HG03025 (cell line): ENCODE data around the gene CC2D2A.

ENCODE experiments used
- ATAC-seq: cut with Tn5 transposase; IDR thresholded peaks from one replicate; pipeline ENCODE4 v1.9.1; 2021; ENCODE audit warnings: mild to moderate bottlenecking, moderate library complexity; ENCODE audit not compliant: unreplicated experiment, low FRiP score

CC2D2A gene

DNA sequence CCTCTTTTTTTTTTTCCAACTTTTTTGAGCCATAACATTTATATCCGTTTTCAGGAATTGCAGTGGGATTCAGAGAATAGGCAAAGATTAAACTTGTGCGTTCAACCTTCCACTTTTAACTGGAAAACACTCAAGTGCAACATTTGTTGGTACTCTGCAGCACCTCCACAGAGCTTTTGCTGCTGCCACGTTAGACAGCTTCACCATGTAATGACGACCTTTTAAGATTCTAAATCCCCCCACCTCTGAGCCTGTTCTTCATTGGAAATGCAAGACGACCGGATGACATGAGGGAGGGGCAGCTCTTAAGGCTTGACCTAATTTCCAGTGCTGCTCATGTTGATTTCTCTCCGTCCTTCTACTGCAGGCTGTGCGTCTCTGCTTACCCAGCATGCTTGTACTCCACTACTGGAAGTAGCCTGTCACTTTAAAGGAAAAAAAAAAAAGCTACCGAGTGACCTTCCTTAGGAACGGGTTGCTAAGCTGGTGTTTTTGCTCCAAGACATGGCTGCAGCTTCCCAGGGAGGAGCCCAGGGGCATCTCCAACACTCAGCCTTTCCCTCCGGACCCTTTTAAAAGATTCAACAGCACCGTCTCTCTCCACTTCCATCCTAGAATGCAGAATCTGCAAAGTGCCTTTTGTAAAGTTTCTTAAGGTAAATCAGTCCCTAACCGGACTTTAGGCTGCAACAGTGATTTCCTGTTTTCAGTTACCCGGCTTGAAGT is at the start of gene CC2D2A:
CC2D2A (plus strand) TSS at position 481 of the 726 bp plus-strand sequence. CDS start 6,051 bp downstream, outside the sequence.
- ATAC-seq = no peak

DNA sequence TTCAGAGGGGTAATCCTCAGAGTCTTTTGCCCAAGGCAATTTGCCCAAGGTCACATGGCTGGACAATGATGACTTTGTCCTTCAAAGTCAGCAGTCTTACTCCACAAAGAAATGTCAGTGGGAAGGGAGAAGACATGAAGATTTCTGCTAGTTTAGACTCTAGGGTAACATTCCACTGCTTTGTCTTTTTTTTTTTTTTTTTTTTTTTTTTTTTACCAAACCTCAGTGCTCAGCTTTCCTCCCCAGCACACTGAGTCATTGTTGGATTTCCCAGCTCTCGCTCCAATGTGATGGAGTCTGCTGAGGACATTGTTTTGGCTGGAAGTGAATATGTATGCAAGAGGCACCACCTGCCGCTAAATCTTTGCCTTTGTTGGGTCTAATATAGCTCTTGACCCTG is 49.0 kb upstream of the CC2D2A start:
- no peak for ATAC-seq

DNA sequence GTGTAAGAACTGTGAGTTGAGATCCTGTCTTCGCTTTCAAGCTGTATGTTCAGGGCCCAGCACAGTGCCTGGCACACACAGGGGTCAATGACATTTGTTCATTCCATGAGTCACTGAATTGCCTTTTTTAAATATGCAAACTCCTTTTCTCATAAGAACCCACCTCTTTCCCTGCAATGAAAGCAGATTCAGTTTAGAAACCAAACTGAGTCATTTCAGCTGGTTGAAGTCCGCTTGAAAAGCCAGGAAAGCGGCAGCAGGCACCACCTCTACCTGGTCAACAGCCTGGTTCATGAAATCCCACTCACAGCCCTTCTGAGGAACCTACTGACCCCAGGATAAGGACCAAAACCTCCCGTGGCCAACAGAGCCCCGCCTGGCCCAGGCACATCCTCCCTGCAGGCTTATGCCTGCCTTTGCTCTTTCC is 46.4 kb upstream of the CC2D2A start:
- ATAC-seq = no peak

DNA sequence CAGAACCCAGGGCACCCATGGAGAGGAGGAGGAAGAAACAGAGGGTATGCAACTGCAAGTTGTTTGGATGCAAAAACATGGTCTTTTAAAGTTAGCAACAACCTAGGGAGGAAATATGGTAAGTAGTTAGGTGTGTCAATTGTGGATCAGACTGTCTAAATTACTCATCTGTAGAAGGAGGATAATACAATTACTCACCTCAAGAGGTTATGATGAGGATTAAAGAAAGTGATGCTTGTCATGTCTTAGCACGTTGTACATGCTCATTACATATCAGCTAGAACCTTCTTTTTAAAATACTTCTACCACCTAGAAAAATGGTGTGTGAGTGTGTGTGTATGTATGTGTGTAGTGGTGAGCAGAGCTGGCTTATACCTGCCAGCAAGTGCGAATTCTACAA is 44.2 kb upstream of the CC2D2A start:
- no peak for ATAC-seq

DNA sequence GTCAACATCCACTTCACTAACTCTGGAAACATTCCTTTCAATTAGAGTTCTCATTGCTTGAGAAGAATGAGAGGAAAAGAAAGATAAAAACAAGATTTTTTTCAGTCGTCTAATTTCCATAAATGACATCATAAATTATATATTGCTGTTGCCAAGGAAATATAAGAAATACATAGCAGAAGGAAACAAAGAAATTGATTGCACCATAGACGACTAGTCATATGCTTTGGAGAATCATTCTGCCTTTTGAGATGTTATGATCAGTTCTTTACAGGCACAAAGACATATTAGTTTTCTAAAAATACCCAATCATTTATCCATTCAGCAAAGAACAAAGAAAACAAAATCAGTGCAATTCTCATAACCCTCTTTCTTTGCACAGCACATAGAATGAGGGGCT is 42.5 kb upstream of the CC2D2A start:
- no peak for ATAC-seq

DNA sequence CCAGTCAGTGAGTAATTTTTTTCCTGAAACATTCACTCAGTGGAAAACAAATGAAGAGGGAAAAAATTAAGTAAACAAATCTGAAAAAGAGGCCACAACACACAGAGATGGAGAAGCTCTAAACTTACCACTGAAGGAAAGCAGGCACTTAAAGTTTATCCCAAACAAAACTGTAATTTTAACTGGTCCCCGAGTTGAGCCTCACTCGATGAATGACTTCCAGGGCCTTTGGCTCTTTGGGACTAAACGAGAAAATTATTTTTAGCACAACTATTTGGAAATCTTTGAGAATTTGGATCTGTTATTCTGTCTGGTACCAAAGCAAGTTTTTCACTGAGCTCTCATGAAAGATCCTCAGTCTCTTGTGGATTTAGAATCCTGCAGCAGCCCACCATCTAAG is 42.0 kb upstream of the CC2D2A start, which contains the start of gene C1QTNF7:
C1QTNF7 (plus strand) TSS at position 333 of the 400 bp plus-strand sequence. CDS start 7,711 bp downstream, outside the sequence.
- ATAC-seq = no peak

GRCh38 chr4:15428611-15429010 is 41.1 kb upstream of the CC2D2A start:
- ATAC-seq = no peak

- no peak for ATAC-seq
These were observed 35.6 kb upstream of the CC2D2A start for GRCh38 chr4:15434091-15434490.

- ATAC-seq = no peak
These were observed 35.0 kb upstream of the CC2D2A start for GRCh38 chr4:15434676-15435075.

DNA sequence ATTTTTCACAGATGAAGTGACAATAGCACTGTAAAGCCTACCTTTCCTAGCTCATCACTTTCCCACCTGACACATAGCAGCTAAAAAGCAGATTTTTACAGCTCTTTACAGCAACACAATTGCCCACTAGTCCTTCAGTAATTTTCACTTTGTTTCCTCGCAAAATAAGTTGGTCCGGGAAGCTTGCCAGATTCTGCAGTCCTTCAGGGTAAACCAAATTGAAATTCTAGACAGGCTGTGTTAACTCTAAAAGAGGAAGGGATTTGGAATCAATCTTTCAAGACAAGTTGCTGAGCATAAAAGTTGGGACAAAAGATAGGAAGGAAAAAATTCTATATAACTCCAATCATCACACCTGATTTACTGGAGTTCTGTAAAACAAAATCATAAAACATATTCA is 33.2 kb upstream of the CC2D2A start:
- ATAC-seq = no peak

DNA sequence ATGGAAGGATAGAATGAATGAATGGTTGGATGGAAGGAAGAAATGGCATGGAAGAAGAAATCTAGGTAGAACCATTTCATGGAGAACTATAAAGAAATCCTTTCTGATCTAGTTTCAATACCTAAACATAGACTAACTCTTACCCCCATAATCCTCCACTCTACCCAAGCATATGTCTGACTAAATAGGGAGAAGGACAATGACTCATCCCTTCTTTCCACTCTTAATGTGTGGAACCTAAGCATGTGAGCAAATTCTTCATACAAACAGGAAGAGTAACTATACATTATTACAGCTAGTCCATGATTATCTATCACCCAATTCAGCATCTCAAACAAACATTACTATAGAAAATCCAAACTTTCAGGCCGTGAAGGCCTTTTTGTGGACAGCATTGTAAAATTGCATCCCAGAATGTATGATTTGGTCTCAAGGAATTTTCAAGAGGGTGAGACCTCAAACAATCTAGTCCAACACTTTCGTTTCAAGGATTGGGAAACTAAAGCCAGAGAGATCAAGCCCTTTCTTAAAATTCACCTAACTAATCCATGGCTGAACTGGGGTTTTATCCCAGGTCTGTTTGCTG is 30.6 kb upstream of the CC2D2A start:
- no peak for ATAC-seq

GRCh38 chr4:15443371-15444160 is 26.1 kb upstream of the CC2D2A start:
- no peak for ATAC-seq

DNA sequence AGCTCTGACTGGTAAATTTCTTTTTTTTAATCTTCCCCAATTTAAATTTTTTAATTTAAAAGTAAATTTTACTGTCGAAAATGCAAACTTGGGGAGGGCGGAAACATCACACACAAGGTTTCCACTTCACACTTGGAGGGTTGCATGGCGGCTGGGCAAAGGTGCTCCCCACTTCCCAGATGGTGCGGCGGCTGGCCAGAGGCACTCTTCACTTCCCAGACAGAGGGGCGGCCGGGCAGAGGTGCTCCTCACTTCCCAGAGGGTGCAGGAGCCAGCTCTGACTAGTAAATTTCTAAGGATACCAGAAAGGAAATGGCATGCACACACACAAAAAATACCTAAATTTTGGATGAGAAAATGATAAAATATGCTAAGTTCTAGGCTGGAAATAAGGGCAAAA is 25.4 kb upstream of the CC2D2A start:
- ATAC-seq = no peak

DNA sequence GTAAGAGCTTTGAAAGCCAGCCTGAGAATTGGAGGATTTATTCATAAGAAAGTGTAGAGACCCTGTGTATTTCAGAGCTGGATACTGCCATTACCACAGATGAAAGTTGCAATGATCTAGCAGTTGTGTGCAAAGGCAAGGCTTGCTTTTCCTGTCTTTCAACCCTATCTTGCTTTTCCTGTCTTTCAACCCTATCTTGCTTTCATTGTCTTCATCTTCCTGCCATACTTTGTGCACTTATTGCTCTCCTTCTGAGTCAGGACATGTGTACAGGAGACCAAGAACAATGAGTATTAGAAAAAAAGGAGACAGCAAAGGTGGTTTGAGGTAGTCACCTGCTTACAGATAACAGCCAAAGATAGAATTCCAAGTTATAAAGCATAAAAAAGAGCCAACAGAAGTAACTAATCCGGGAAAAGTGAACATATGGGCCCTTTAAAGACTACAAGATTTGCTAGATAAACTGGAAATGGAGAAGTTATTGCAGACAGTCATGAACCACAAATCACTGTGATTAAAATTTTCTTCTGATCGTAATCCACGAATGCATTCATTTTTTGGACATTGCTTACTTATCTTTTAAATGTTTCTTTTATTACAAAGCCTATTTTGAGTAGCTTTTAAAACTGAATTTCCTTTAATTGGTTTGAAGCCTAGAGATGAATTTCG is 24.7 kb upstream of the CC2D2A start:
- no peak for ATAC-seq

DNA sequence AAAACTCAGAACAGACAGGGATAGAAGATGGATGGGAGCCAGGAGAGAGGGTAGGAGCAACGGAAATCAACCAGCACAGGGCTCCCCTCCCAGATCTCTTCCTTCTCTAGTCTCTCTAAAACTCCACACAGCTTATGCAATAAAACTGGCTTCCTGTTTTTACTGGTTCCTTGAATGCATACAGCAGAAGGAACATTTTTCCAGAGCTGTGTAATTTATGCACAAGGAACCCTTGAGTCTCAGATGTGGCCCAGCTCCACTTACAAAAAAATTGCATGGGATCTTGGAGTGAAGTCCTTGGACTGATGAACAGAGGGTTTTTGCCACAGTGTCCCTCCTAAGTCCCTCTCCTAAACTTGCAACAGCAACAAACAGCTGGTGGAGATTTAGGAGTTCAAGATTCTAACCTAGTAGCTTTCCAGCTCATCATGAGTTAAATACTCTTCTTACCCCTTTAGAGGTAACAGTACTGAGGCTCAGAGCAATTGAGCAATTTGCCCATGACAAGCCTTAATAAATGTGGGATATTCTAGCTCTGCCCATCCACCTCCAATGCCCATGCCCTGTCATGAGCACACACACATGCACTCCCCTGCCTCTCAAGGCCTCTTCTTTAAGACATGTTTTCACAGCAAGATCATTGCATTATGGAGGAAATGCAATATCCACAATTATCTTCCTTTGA is 18.4 kb upstream of the CC2D2A start:
- ATAC-seq = no peak

- no peak for ATAC-seq
These were observed 17.6 kb upstream of the CC2D2A start for GRCh38 chr4:15451866-15452765.

GRCh38 chr4:15455290-15455689 is 14.4 kb upstream of the CC2D2A start:
- no peak for ATAC-seq

GRCh38 chr4:15457406-15458201 is 12.1 kb upstream of the CC2D2A start:
- ATAC-seq = peak; percentile 95
